Upper lobe of left lung (tissue), 4 donors: Measurements from ENCODE around the gene MYO5B.

ENCODE experiments used
- EP300 ChIP-seq, 4 donors: sonication (generic); formaldehyde crosslinking; IDR thresholded peaks; one replicate each; pipeline ENCODE4 v1.5.1; 2017; ENCODE audit warnings: antibody characterized with exemption in 4 of 4, control low read depth in 2 of 4
- POLR2A ChIP-seq, 4 donors: fragments of 450-650 bp; IDR thresholded peaks; one replicate each; pipeline ENCODE4 v1.5.1; 2016 to 2017; ENCODE audit warnings: antibody characterized with exemption in 4 of 4, mild to moderate bottlenecking in 2 of 4
- POLR2AphosphoS5 ChIP-seq, 2 donors: sonication (generic); formaldehyde crosslinking; IDR thresholded peaks; one replicate each; pipeline ENCODE4 v1.5.1; 2017; ENCODE audit warnings: antibody characterized with exemption in 2 of 2
- TF ChIP-seq, protein P1 (sequence below), 6 experiments: fragments of 450-650 bp in 4 of 6; fragments of 200-600 bp in 2 of 6; sonication (generic) in 2 of 6; IDR thresholded peaks; one replicate each; pipeline ENCODE4 v1.5.1; 2016 to 2019; ENCODE audit warnings: antibody characterized with exemption in 6 of 6

DNA sequence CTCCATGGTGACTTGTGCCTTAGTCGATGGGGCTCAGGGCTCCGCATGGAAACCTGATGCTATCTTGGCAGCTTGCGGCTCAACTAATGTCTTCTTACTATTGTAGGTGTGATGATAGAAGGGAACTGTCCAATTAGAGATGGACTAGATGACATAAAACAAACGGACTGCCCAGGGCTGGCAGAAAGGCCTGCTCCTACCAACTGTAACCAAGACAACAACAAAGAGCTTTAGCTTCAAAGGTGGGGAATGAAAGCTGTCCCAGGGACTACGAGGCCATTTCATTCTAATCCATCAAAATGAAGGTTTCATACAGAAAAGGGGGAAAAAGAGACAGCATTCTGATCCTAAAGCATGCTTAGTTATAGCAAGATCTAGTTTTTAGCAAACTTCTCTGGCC is 194.7 kb downstream of the MYO5B start:
- TF ChIP-seq, protein P1, sequence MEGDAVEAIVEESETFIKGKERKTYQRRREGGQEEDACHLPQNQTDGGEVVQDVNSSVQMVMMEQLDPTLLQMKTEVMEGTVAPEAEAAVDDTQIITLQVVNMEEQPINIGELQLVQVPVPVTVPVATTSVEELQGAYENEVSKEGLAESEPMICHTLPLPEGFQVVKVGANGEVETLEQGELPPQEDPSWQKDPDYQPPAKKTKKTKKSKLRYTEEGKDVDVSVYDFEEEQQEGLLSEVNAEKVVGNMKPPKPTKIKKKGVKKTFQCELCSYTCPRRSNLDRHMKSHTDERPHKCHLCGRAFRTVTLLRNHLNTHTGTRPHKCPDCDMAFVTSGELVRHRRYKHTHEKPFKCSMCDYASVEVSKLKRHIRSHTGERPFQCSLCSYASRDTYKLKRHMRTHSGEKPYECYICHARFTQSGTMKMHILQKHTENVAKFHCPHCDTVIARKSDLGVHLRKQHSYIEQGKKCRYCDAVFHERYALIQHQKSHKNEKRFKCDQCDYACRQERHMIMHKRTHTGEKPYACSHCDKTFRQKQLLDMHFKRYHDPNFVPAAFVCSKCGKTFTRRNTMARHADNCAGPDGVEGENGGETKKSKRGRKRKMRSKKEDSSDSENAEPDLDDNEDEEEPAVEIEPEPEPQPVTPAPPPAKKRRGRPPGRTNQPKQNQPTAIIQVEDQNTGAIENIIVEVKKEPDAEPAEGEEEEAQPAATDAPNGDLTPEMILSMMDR (IDR thresholded peaks at IDR 0.05), result no peak
- no peak for TF ChIP-seq POLR2AphosphoS5 (IDR thresholded peaks at IDR 0.05)
- no peak for TF ChIP-seq EP300 (IDR thresholded peaks at IDR 0.05)
- TF ChIP-seq POLR2A (IDR thresholded peaks at IDR 0.05), result no peak
